LNCaP clone FGC (cell line): ENCODE data around the gene HDAC4.

ENCODE experiments used
- DNase-seq: peaks from one replicate; pipeline ENCODE4 v3.0.0-alpha.2; 2011; ENCODE audit warnings: low read depth
- H3K4me3 ChIP-seq: 2 replicates; pipeline ENCODE4 v1.5.1; 2011; ENCODE audit warnings: mild to moderate bottlenecking, low read depth, low read length, control low read depth
- TF ChIP-seq, protein P1 (sequence below): IDR thresholded peaks from 2 replicates; pipeline ENCODE4 v1.5.1; 2012; ENCODE audit warnings: mild to moderate bottlenecking; ENCODE audit not compliant: control insufficient read depth, insufficient read depth; ENCODE audit errors: extremely low read depth

HDAC4 gene

DNA sequence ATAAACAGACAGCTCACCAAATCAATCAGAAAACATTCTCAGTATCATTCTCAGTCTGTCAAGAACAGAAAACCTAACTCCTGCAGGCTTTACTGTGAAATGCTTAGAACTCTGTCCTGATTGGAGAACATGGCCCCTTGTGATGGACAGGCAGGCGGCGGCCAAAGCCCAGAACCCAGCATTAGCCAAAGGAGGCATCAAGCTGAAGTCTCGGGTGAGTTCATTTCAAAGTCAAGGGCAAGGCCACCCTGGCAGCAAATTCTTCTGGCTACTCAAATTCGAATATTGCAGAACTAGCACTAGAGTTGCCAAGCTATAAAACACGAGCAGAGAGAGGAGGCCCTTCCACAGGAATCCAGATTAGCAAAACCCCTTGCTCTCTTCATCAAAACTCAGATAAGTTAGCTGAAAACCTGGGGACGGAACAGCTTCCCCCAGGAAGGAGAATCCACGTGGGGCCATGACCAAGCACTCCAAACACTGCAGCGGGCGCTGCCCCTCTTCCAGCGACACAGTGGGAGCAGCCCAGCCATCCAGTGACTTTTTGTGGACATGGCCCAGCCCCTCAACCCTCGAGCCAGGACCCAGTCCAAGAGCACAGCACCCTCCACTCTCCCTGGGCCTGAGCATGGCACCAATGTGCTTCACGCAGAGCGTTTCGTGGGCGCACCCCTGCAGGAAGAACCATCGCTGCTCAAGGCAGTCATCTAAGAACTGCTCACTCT, 98.6 kb downstream of the HDAC4 start:
- TF ChIP-seq, protein P1, sequence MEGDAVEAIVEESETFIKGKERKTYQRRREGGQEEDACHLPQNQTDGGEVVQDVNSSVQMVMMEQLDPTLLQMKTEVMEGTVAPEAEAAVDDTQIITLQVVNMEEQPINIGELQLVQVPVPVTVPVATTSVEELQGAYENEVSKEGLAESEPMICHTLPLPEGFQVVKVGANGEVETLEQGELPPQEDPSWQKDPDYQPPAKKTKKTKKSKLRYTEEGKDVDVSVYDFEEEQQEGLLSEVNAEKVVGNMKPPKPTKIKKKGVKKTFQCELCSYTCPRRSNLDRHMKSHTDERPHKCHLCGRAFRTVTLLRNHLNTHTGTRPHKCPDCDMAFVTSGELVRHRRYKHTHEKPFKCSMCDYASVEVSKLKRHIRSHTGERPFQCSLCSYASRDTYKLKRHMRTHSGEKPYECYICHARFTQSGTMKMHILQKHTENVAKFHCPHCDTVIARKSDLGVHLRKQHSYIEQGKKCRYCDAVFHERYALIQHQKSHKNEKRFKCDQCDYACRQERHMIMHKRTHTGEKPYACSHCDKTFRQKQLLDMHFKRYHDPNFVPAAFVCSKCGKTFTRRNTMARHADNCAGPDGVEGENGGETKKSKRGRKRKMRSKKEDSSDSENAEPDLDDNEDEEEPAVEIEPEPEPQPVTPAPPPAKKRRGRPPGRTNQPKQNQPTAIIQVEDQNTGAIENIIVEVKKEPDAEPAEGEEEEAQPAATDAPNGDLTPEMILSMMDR = no peak
- DNase-seq = no peak
- H3K4me3 ChIP-seq = no peak overlapping the region

DNA sequence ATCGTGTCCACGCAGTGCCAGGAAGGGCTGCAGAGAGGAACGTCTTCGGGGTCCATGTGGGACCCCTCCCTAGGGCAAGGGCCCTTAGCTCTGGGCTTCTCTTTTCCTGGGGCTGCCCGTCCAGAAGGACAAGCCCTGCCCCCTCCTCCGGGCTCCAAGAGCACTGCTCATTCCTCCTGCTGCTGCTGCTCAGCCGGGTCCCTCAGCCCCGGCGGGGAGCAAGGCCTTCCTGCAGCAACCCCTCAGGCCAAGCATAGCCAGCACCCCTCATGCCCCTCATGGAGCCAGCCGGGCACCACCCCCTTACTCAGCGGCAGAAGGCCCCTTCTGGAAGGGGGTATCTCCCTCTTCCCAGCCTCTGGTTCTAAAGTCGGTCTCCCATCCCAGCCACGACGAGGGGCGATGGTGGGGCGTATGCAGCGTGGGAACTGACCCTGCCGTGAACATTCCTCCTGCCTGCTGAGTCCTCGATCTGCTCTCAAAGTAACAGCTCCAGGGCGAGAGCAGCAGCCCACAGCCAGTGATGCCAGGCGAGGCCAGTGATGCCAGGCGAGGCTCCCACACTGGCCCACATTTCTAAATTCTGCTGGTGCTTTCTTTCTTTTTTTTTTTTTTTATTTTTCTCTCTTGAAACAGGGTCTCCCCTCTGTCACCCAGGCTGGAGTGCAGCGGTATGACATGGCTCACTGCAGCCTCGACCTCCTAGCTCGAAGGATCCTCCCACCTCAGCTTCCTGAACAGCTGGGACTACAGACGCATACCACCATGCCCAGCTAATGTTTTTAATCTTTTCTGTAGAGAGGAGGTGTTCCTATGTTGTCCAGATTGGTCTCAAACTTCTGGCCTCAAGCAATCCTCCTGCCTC, 99.7 kb downstream of the HDAC4 start:
- no peak overlapping the region for H3K4me3 ChIP-seq
- TF ChIP-seq, protein P1 = no peak
- DNase-seq = no peak

DNA sequence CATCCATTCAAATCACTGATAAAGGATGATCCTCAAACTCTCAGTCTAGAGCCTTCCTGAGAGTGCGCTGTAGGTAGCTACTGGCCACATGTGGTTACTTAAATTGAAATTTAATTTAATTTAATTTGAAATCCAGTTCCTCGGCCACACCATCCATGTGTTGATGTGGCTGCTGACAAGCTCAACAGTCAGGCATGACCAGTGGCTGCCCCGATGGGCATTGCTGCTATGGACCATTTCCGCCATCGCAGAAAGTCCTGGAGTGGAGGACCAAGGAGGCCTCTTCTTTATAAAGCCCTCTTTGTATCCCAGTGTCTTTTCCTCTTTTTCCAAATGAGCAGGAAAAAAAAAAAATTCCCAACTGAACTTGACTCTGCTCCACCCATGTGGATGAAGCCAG, 100.6 kb downstream of the HDAC4 start:
- DNase-seq = no peak
- TF ChIP-seq, protein P1 = no peak
- H3K4me3 ChIP-seq = no peak overlapping the region

DNA sequence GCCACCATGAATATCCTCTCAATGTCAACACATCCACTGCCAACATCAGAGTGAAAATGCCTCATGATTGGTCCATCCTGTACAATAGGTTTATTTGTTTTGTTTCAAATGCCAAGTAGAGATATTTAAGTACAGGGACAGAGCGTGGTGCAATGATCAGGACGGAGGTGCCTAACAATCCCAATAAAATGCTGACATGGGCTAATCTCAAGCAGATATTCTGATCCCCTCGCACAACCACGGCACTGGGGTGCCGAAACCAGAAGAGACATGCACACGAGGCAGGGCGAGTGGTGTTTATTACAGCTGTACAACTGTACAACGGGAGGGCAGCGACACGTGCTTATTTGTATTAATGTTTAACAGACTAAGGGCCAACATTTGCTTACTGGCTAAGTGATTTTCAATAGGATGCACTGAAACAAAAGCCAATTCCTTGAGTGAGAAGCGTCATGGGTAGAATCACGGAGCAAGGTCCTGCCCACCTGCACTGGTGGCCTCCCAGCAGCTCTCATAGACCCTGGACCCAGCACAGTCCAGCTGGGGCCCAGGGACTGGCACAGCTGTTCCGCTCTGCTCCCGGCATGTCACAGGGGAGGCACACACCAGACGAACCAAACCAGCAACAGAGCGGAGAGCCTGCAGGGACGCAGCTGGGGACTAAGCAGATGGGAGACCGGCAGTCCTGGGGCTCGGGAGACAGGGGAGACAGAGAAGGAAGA, 101.4 kb downstream of the HDAC4 start:
- TF ChIP-seq, protein P1 = no peak
- H3K4me3 ChIP-seq = no peak overlapping the region
- DNase-seq = peak; percentile 89

DNA sequence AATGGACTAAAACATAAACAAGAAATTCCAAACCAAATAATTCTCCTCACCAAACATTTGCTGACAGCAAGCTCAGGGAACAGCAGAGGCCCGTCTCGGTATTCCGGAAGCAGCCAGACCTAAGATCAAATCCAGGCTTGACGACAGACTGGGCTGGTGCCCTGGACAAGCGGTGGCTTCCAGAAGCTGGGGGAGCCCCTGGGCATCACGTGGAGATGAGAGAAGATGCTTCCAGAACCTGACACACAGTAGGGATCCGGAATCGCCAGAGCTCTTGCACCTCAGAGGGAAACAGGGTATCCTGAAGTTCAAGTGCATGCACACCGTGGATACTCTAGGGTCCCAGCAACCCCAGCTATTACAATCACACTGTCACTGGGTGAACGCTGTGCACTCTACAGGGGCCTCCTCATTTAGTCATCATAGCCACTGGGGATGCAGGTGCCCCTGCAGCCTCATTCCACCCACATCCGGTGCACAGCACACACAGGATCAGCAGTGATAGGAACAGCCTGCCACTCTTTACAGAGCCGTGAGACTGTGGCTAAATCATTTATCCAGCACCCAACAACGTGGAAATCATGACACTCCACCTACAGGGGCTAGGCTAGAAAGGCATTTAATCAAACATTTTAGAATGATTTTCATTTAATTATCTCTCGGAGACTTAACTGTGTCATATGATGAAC, 102.6 kb downstream of the HDAC4 start:
- TF ChIP-seq, protein P1 = no peak
- no peak for DNase-seq
- H3K4me3 ChIP-seq = no peak overlapping the region
